Stimulated activated CD8-positive, alpha-beta memory T cell treated with anti-CD3 and anti-CD28 coated beads, Interleukin-15, amount 100 ng/mL, for 4 hours (primary cell): ENCODE data around the gene MEGF9.
"Not testable (repeated sequence)": the region's sequence is repeated elsewhere in the genome, so short reads cannot be mapped to it uniquely, and the experiment has no call there.

Source experiments
- DNase-seq, 2 donors: peaks; one replicate each; pipeline ENCODE4 v3.0.0-alpha.2; 2020; ENCODE audit warnings: low read depth in 2 of 2

Gene MEGF9

GRCh38 chr9:120571443-120572257 lies 142.6 kb downstream of the MEGF9 start:
- no peak for DNase-seq

- DNase-seq = no peak
Observed at GRCh38 chr9:120570296-120570695, 144.0 kb downstream of the MEGF9 start.

- no peak for DNase-seq
Observed at GRCh38 chr9:120569556-120569955, 144.7 kb downstream of the MEGF9 start.

- no peak for DNase-seq
Observed at GRCh38 chr9:120568816-120569215, 145.5 kb downstream of the MEGF9 start.

GRCh38 chr9:120567874-120568273 lies 146.4 kb downstream of the MEGF9 start:
- DNase-seq = no peak

- DNase-seq = no peak
Observed at GRCh38 chr9:120567081-120567480, 147.2 kb downstream of the MEGF9 start.

GRCh38 chr9:120564589-120564988 lies 149.7 kb downstream of the MEGF9 start:
- DNase-seq = no peak

- DNase-seq = no peak
Observed at GRCh38 chr9:120562861-120563443, 151.3 kb downstream of the MEGF9 start.

GRCh38 chr9:120561709-120562108 lies 152.6 kb downstream of the MEGF9 start:
- no peak for DNase-seq

- DNase-seq = no peak
Observed at GRCh38 chr9:120559546-120559945, 154.7 kb downstream of the MEGF9 start.

GRCh38 chr9:120558454-120558853 lies 155.8 kb downstream of the MEGF9 start:
- no peak for DNase-seq

GRCh38 chr9:120557205-120557604 lies 157.1 kb downstream of the MEGF9 start:
- no peak for DNase-seq

GRCh38 chr9:120556775-120557174 lies 157.5 kb downstream of the MEGF9 start:
- DNase-seq = no peak

GRCh38 chr9:120555839-120556238 lies 158.4 kb downstream of the MEGF9 start:
- no peak for DNase-seq

- not testable (repeated sequence) for DNase-seq
Observed at GRCh38 chr9:120552210-120552704, 162.0 kb downstream of the MEGF9 start.
